Measurements from ENCODE around the gene SMIM24.

The SMIM24 gene

GRCh38 chr19:3468211-3468610, 12.1 kb downstream of the SMIM24 start:
- Histone ChIP-seq H3K9me3 (ENCODE audit: control insufficient read depth, insufficient read depth, low read depth, low read length) (peaks cover 9% of the 10 kb centered on the region), H3K36me3 (ENCODE audit: control insufficient read depth, insufficient read depth, low read length) (no peaks in the 10 kb centered on the region), H3K27me3 (ENCODE audit: control insufficient read depth, insufficient read depth, low read length) (peaks cover 56% of the 10 kb centered on the region), H3K4me3 (ENCODE audit: low read depth, low read length) (no peak overlapping the region), H3K27ac (ENCODE audit: low read depth, low read length) (no peak overlapping the region), H3K9ac (ENCODE audit: low read length) (no peak overlapping the region), H3K4me1 (ENCODE audit: control insufficient read depth, insufficient read depth, low read length) (no peaks in the 10 kb centered on the region)

GRCh38 chr19:3467437-3468198, 12.7 kb downstream of the SMIM24 start:
- H3K36me3 ChIP-seq (ENCODE audit: control insufficient read depth, insufficient read depth, low read length), result no peaks in the 10 kb centered on the region
- H3K4me1 ChIP-seq (ENCODE audit: control insufficient read depth, insufficient read depth, low read length), result no peaks in the 10 kb centered on the region
- H3K4me3 ChIP-seq (ENCODE audit: low read depth, low read length), result no peak overlapping the region
- H3K9ac ChIP-seq (ENCODE audit: low read length), result no peak overlapping the region
- H3K27me3 ChIP-seq (ENCODE audit: control insufficient read depth, insufficient read depth, low read length), result peaks cover 62% of the 10 kb centered on the region
- peaks cover 9% of the 10 kb centered on the region for H3K9me3 ChIP-seq (ENCODE audit: control insufficient read depth, insufficient read depth, low read depth, low read length)
- H3K27ac ChIP-seq (ENCODE audit: low read depth, low read length), result no peak overlapping the region

GRCh38 chr19:3466635-3467034, 13.7 kb downstream of the SMIM24 start:
- H3K4me3 ChIP-seq (ENCODE audit: low read depth, low read length), result no peak overlapping the region
- peaks cover 69% of the 10 kb centered on the region for H3K27me3 ChIP-seq (ENCODE audit: control insufficient read depth, insufficient read depth, low read length)
- no peaks in the 10 kb centered on the region for H3K4me1 ChIP-seq (ENCODE audit: control insufficient read depth, insufficient read depth, low read length)
- no peaks in the 10 kb centered on the region for H3K36me3 ChIP-seq (ENCODE audit: control insufficient read depth, insufficient read depth, low read length)
- H3K9me3 ChIP-seq (ENCODE audit: control insufficient read depth, insufficient read depth, low read depth, low read length), result peaks cover 9% of the 10 kb centered on the region
- H3K27ac ChIP-seq (ENCODE audit: low read depth, low read length), result no peak overlapping the region
- H3K9ac ChIP-seq (ENCODE audit: low read length), result no peak overlapping the region

- no peak overlapping the region for H3K27ac ChIP-seq (ENCODE audit: low read depth, low read length)
- H3K9me3 ChIP-seq (ENCODE audit: control insufficient read depth, insufficient read depth, low read depth, low read length), result peaks cover 9% of the 10 kb centered on the region
- no peaks in the 10 kb centered on the region for H3K4me1 ChIP-seq (ENCODE audit: control insufficient read depth, insufficient read depth, low read length)
- no peaks in the 10 kb centered on the region for H3K36me3 ChIP-seq (ENCODE audit: control insufficient read depth, insufficient read depth, low read length)
- no peak overlapping the region for H3K9ac ChIP-seq (ENCODE audit: low read length)
- H3K4me3 ChIP-seq (ENCODE audit: low read depth, low read length), result no peak overlapping the region
- H3K27me3 ChIP-seq (ENCODE audit: control insufficient read depth, insufficient read depth, low read length), result peaks cover 68% of the 10 kb centered on the region
Observed at GRCh38 chr19:3465552-3465951, 14.8 kb downstream of the SMIM24 start.

- Histone ChIP-seq H3K4me3 (ENCODE audit: low read depth, low read length) (peak overlapping the region; percentile 46), H3K4me1 (ENCODE audit: control insufficient read depth, insufficient read depth, low read length) (peaks cover 4% of the 10 kb centered on the region), H3K27me3 (ENCODE audit: control insufficient read depth, insufficient read depth, low read length) (peaks cover 67% of the 10 kb centered on the region), H3K27ac (ENCODE audit: low read depth, low read length) (no peak overlapping the region), H3K9ac (ENCODE audit: low read length) (no peak overlapping the region), H3K9me3 (ENCODE audit: control insufficient read depth, insufficient read depth, low read depth, low read length) (peaks cover 9% of the 10 kb centered on the region), H3K36me3 (ENCODE audit: control insufficient read depth, insufficient read depth, low read length) (no peaks in the 10 kb centered on the region)
Observed at GRCh38 chr19:3464587-3465235, 15.6 kb downstream of the SMIM24 start.

- Histone ChIP-seq H3K4me1 (ENCODE audit: control insufficient read depth, insufficient read depth, low read length) (peaks cover 11% of the 10 kb centered on the region), H3K9me3 (ENCODE audit: control insufficient read depth, insufficient read depth, low read depth, low read length) (peaks cover 9% of the 10 kb centered on the region), H3K27me3 (ENCODE audit: control insufficient read depth, insufficient read depth, low read length) (peaks cover 67% of the 10 kb centered on the region), H3K27ac (ENCODE audit: low read depth, low read length) (no peak overlapping the region), H3K9ac (ENCODE audit: low read length) (peak overlapping the region; percentile 46), H3K4me3 (ENCODE audit: low read depth, low read length) (peak overlapping the region; percentile 57), H3K36me3 (ENCODE audit: control insufficient read depth, insufficient read depth, low read length) (no peaks in the 10 kb centered on the region)
Observed at GRCh38 chr19:3463714-3464586, 16.4 kb downstream of the SMIM24 start.

- Histone ChIP-seq H3K9me3 (ENCODE audit: control insufficient read depth, insufficient read depth, low read depth, low read length) (peaks cover 8% of the 10 kb centered on the region), H3K4me3 (ENCODE audit: low read depth, low read length) (peak overlapping the region; percentile 57), H3K4me1 (ENCODE audit: control insufficient read depth, insufficient read depth, low read length) (peaks cover 19% of the 10 kb centered on the region), H3K27me3 (ENCODE audit: control insufficient read depth, insufficient read depth, low read length) (peaks cover 74% of the 10 kb centered on the region), H3K9ac (ENCODE audit: low read length) (no peak overlapping the region), H3K27ac (ENCODE audit: low read depth, low read length) (no peak overlapping the region), H3K36me3 (ENCODE audit: control insufficient read depth, insufficient read depth, low read length) (no peaks in the 10 kb centered on the region)
Observed at GRCh38 chr19:3462991-3463713, 17.2 kb downstream of the SMIM24 start.

- peaks cover 32% of the 10 kb centered on the region for H3K4me1 ChIP-seq (ENCODE audit: control insufficient read depth, insufficient read depth, low read length)
- no peak overlapping the region; the same call in 1 of the 2 replicates for H3K4me3 ChIP-seq (ENCODE audit: low read depth, low read length)
- H3K27me3 ChIP-seq (ENCODE audit: control insufficient read depth, insufficient read depth, low read length), result peaks cover 65% of the 10 kb centered on the region
- H3K9ac ChIP-seq (ENCODE audit: low read length), result no peak overlapping the region
- H3K9me3 ChIP-seq (ENCODE audit: control insufficient read depth, insufficient read depth, low read depth, low read length), result no peaks in the 10 kb centered on the region
- H3K36me3 ChIP-seq (ENCODE audit: control insufficient read depth, insufficient read depth, low read length), result no peaks in the 10 kb centered on the region
- H3K27ac ChIP-seq (ENCODE audit: low read depth, low read length), result no peak overlapping the region
Observed at GRCh38 chr19:3459965-3460582, 20.3 kb downstream of the SMIM24 start.

GRCh38 chr19:3459089-3459881, 21.0 kb downstream of the SMIM24 start:
- no peaks in the 10 kb centered on the region for H3K9me3 ChIP-seq (ENCODE audit: control insufficient read depth, insufficient read depth, low read depth, low read length)
- peak overlapping the region; percentile 24 for H3K9ac ChIP-seq (ENCODE audit: low read length)
- H3K4me3 ChIP-seq (ENCODE audit: low read depth, low read length), result peak overlapping the region; percentile 55

More at GRCh38 chr19:3459089-3459881, 21.0 kb downstream of the SMIM24 start:
- no peaks in the 10 kb centered on the region for H3K36me3 ChIP-seq (ENCODE audit: control insufficient read depth, insufficient read depth, low read length)
- no peak overlapping the region for H3K27ac ChIP-seq (ENCODE audit: low read depth, low read length)
- peaks cover 32% of the 10 kb centered on the region for H3K4me1 ChIP-seq (ENCODE audit: control insufficient read depth, insufficient read depth, low read length)
- H3K27me3 ChIP-seq (ENCODE audit: control insufficient read depth, insufficient read depth, low read length), result peaks cover 58% of the 10 kb centered on the region
